H9 (cell line): Measurements from ENCODE around the gene ARL2BP. TPM values are rescaled to one million over a fixed set of nuclear protein-coding genes. Genes with fewer than 3 reads are reported as not detected.

Source experiments
- DNase-seq: peaks from one replicate; pipeline ENCODE4 v3.0.0-alpha.2; 2017
- H2AFZ ChIP-seq: one replicate; pipeline ENCODE4 v1.6.1; 2013; ENCODE audit warnings: mild to moderate bottlenecking, low read length, control low read depth, moderate library complexity
- H2AK5ac ChIP-seq: 2 replicates; pipeline ENCODE4 v1.6.1; 2013; ENCODE audit warnings: low read length, control low read depth, mixed read lengths; ENCODE audit not compliant: insufficient read length
- H2BK120ac ChIP-seq: one replicate; pipeline ENCODE4 v1.6.1; 2013; ENCODE audit warnings: low read depth, mild to moderate bottlenecking, low read length, control low read depth, inconsistent platforms; ENCODE audit not compliant: poor library complexity, severe bottlenecking
- H2BK12ac ChIP-seq: 2 replicates; pipeline ENCODE4 v1.6.1; 2013; ENCODE audit warnings: low read length, control low read depth, mixed read lengths, low read depth; ENCODE audit not compliant: insufficient read length
- H2BK15ac ChIP-seq: 2 replicates; pipeline ENCODE4 v1.6.1; 2013; ENCODE audit warnings: low read depth, low read length, control low read depth
- H2BK20ac ChIP-seq: one replicate; pipeline ENCODE4 v1.6.1; 2013; ENCODE audit warnings: low read depth, mild to moderate bottlenecking, low read length, control low read depth, inconsistent platforms; ENCODE audit not compliant: poor library complexity, severe bottlenecking
- H2BK5ac ChIP-seq: 2 replicates; pipeline ENCODE4 v1.6.1; 2013; ENCODE audit warnings: low read length, control low read depth, mixed read lengths; ENCODE audit not compliant: insufficient read length
- H3K14ac ChIP-seq: 2 replicates; pipeline ENCODE4 v1.6.1; 2013; ENCODE audit warnings: low read length, control low read depth; ENCODE audit not compliant: insufficient read depth
- H3K18ac ChIP-seq: 2 replicates; pipeline ENCODE4 v1.6.1; 2013; ENCODE audit warnings: low read depth, mild to moderate bottlenecking, mixed read lengths, low read length, control low read depth; ENCODE audit not compliant: insufficient read length
- H3K23ac ChIP-seq: 2 replicates; pipeline ENCODE4 v1.6.1; 2013; ENCODE audit warnings: low read length, control low read depth, mixed read lengths, low read depth; ENCODE audit not compliant: insufficient read length
- H3K23me2 ChIP-seq: 2 replicates; pipeline ENCODE4 v1.6.1; 2013; ENCODE audit warnings: low read depth, mild to moderate bottlenecking, mixed read lengths, low read length, control low read depth; ENCODE audit not compliant: insufficient read length, poor library complexity, severe bottlenecking
- H3K27ac ChIP-seq: 2 replicates; pipeline ENCODE4 v1.5.1; 2013; ENCODE audit warnings: low read length, control low read depth, mixed read lengths, low read depth; ENCODE audit not compliant: insufficient read length
- H3K27me3 ChIP-seq: 2 replicates; pipeline ENCODE4 v1.6.1; 2013; ENCODE audit warnings: low read length, control low read depth, inconsistent platforms; ENCODE audit not compliant: insufficient read depth
- H3K4ac ChIP-seq: 2 replicates; pipeline ENCODE4 v1.6.1; 2013; ENCODE audit warnings: low read depth, mild to moderate bottlenecking, control low read depth, inconsistent platforms, low read length, moderate library complexity
- H3K4me1 ChIP-seq: 2 replicates; pipeline ENCODE4 v1.6.1; 2013; ENCODE audit warnings: low read length, control low read depth, inconsistent platforms; ENCODE audit not compliant: insufficient read depth
- H3K4me2 ChIP-seq: 2 replicates; pipeline ENCODE4 v1.6.1; 2013; ENCODE audit warnings: low read length, control low read depth, mixed read lengths; ENCODE audit not compliant: insufficient read length, insufficient read depth
- H3K56ac ChIP-seq: 2 replicates; pipeline ENCODE4 v1.6.1; 2013; ENCODE audit warnings: low read depth, mild to moderate bottlenecking, mixed read lengths, low read length, control low read depth; ENCODE audit not compliant: insufficient read length
- H3K79me1 ChIP-seq: 2 replicates; pipeline ENCODE4 v1.6.1; 2013; ENCODE audit warnings: low read depth, mild to moderate bottlenecking, moderate library complexity, low read length, control low read depth, inconsistent platforms; ENCODE audit not compliant: insufficient read depth, poor library complexity, severe bottlenecking
- H3K79me2 ChIP-seq: 2 replicates; pipeline ENCODE4 v1.6.1; 2013; ENCODE audit warnings: low read length, control low read depth, inconsistent platforms; ENCODE audit not compliant: insufficient read depth
- H3K9ac ChIP-seq: 2 replicates; pipeline ENCODE4 v1.6.1; 2013; ENCODE audit warnings: low read length, control low read depth, mixed read lengths; ENCODE audit not compliant: insufficient read length; ENCODE audit errors: extremely low read depth
- H3K9me3 ChIP-seq: one replicate; pipeline ENCODE4 v1.6.1; 2013; ENCODE audit warnings: low read depth, low read length, inconsistent platforms; ENCODE audit not compliant: control insufficient read depth
- H3T11ph ChIP-seq: one replicate; pipeline ENCODE4 v1.6.1; 2013; ENCODE audit warnings: mild to moderate bottlenecking, low read length, control low read depth, inconsistent platforms
- H4K20me1 ChIP-seq: one replicate; pipeline ENCODE4 v1.6.1; 2013; ENCODE audit not compliant: control insufficient read depth, insufficient read length, insufficient read depth
- H4K5ac ChIP-seq: 2 replicates; pipeline ENCODE4 v1.6.1; 2013; ENCODE audit warnings: low read depth, mild to moderate bottlenecking, mixed read lengths, low read length, control low read depth; ENCODE audit not compliant: insufficient read length
- H4K8ac ChIP-seq: replicated peaks from 2 replicates; pipeline ENCODE4 v1.6.1; 2013; ENCODE audit warnings: low read length, control low read depth, mixed read lengths, low read depth; ENCODE audit not compliant: insufficient read length
- H4K91ac ChIP-seq: 2 replicates; pipeline ENCODE4 v1.6.1; 2013; ENCODE audit warnings: low read depth, mild to moderate bottlenecking, moderate library complexity, mixed read lengths, low read length, control low read depth; ENCODE audit not compliant: insufficient read length
- H3K27ac Mint-ChIP-seq, 3 experiments: 2 replicates in 2 of 3; 3 replicates in 1 of 3; pipeline ENCODE4 v1.8.0; 2020 to 2021; ENCODE audit warnings: mixed read lengths in 3 of 3, mild to moderate bottlenecking in 1 of 3, moderate library complexity in 1 of 3
- H3K27me3 Mint-ChIP-seq: 2 replicates; pipeline ENCODE4 v1.8.0; 2021; ENCODE audit warnings: low read depth, mild to moderate bottlenecking, moderate library complexity, mixed read lengths
- H3K36me3 Mint-ChIP-seq, 3 experiments: 2 replicates in 2 of 3; 3 replicates in 1 of 3; pipeline ENCODE4 v1.8.0; 2020 to 2021; ENCODE audit warnings: low read depth in 3 of 3, mixed read lengths in 3 of 3; ENCODE audit not compliant: insufficient read depth in 1 of 3
- H3K4me1 Mint-ChIP-seq, 2 experiments: 2 replicates each; pipeline ENCODE4 v1.8.0; 2020; ENCODE audit warnings: mixed read lengths in 2 of 2
- H3K4me3 Mint-ChIP-seq, 2 experiments: 2 replicates in 1 of 2; 3 replicates in 1 of 2; pipeline ENCODE4 v1.8.0; 2020 to 2021; ENCODE audit warnings: mild to moderate bottlenecking in 2 of 2, mixed read lengths in 2 of 2, moderate library complexity in 1 of 2
- H3K9me3 Mint-ChIP-seq, 2 experiments: 2 replicates in 1 of 2; 3 replicates in 1 of 2; pipeline ENCODE4 v1.8.0; 2020; ENCODE audit warnings: mild to moderate bottlenecking in 2 of 2, mixed read lengths in 2 of 2, moderate library complexity in 1 of 2
- WGBS: extraction: QIAGEN DNeasy Blood & Tissue Kit; methylation state at CpG from one replicate; pipeline ENCODE4 v1.1.7; 2013; ENCODE audit warnings: missing lambda C conversion rate, low lambda C conversion rate, mixed read lengths; ENCODE audit not compliant: insufficient read length; ENCODE audit errors: extremely low coverage; 5-methylcytosine and 5-hydroxymethylcytosine counted together
- total RNA-seq: library from RNA; stranded (reverse); gene quantifications from 2 replicates; pipeline ENCODE4 v1.2.1, GENCODE V29; 2021
- TF ChIP-seq, protein P1 (sequence below): fragments of 200-600 bp; sonication (generic); conservative IDR thresholded peaks from 3 replicates; pipeline ENCODE4 v1.8.0; 2021; ENCODE audit warnings: antibody characterized with exemption, mild to moderate bottlenecking

The ARL2BP gene
- total RNA-seq, 1 experiment from 2014 or later, result 18.0 TPM

DNA sequence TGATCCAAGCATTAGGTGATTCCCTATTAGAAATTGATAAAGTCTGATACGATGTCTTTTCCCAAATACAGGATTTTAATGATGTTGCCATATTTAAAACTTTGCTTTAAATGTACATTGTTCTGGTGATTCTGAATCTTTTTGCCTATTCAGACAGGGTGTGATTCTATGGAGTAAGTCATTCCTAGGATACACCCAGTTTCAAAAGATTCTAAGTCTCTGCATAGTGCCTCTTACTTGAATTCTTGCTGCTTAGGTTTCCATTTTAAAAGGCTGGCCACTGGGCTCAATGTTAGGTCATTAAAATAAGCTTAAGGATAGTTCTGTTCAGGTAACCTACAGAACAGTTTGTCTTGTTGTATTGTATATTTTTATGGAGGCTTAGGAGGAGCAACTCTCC, 22.0 kb upstream of the ARL2BP start:
- no peak overlapping the region for H3K14ac ChIP-seq
- H3K23me2 ChIP-seq, result no peaks in the 10 kb centered on the region
- H3K4ac ChIP-seq, result no peak overlapping the region
- DNase-seq, result no peak
- H3K27me3 Mint-ChIP-seq, result no peaks in the 10 kb centered on the region
- no peak overlapping the region for H2AFZ ChIP-seq
- no peak overlapping the region for H4K8ac ChIP-seq
- H2BK20ac ChIP-seq, result no peak overlapping the region
- no peak overlapping the region for H3K18ac ChIP-seq
- WGBS, result no CpG with 5 or more reads among the region's 1 CpG
- no peak overlapping the region for H3K9ac ChIP-seq
- H3K27ac ChIP-seq, result no peak overlapping the region
- H4K5ac ChIP-seq, result no peak overlapping the region
- H3K9me3 Mint-ChIP-seq, result no peaks in the 10 kb centered on the region
- H4K91ac ChIP-seq, result no peak overlapping the region
- H2AK5ac ChIP-seq, result no peak overlapping the region
- no peak overlapping the region for H3K27ac Mint-ChIP-seq
- no peak overlapping the region for H2BK120ac ChIP-seq
- H3K4me1 Mint-ChIP-seq, result no peaks in the 10 kb centered on the region
- TF ChIP-seq, protein P1, sequence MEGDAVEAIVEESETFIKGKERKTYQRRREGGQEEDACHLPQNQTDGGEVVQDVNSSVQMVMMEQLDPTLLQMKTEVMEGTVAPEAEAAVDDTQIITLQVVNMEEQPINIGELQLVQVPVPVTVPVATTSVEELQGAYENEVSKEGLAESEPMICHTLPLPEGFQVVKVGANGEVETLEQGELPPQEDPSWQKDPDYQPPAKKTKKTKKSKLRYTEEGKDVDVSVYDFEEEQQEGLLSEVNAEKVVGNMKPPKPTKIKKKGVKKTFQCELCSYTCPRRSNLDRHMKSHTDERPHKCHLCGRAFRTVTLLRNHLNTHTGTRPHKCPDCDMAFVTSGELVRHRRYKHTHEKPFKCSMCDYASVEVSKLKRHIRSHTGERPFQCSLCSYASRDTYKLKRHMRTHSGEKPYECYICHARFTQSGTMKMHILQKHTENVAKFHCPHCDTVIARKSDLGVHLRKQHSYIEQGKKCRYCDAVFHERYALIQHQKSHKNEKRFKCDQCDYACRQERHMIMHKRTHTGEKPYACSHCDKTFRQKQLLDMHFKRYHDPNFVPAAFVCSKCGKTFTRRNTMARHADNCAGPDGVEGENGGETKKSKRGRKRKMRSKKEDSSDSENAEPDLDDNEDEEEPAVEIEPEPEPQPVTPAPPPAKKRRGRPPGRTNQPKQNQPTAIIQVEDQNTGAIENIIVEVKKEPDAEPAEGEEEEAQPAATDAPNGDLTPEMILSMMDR, result no peak
- no peak overlapping the region for H3T11ph ChIP-seq
- H3K27me3 ChIP-seq, result no peaks in the 10 kb centered on the region; the same call in 1 of the 2 replicates
- no peak overlapping the region for H3K56ac ChIP-seq
- H3K36me3 Mint-ChIP-seq, result peaks cover 24 to 81% (median 52%) of the 10 kb centered on the region in 3 experiments; a peak in 6 of 7 replicates
- no peak overlapping the region for H3K4me2 ChIP-seq
- H2BK5ac ChIP-seq, result no peak overlapping the region
- no peak overlapping the region for H3K4me3 Mint-ChIP-seq
- H3K79me2 ChIP-seq, result no peaks in the 10 kb centered on the region
- no peak overlapping the region for H2BK12ac ChIP-seq
- no peaks in the 10 kb centered on the region for H4K20me1 ChIP-seq
- H3K23ac ChIP-seq, result no peak overlapping the region
- H3K79me1 ChIP-seq, result no peaks in the 10 kb centered on the region
- H2BK15ac ChIP-seq, result no peak overlapping the region
- no peaks in the 10 kb centered on the region for H3K4me1 ChIP-seq
- no peaks in the 10 kb centered on the region for H3K9me3 ChIP-seq
